ENCODE measurements around the gene MANBA.

Gene MANBA

GRCh38 chr4:102592256-102592655 is 168.5 kb downstream of the MANBA start:
- no peak for DNase-seq (ENCODE audit: low read depth)

DNA sequence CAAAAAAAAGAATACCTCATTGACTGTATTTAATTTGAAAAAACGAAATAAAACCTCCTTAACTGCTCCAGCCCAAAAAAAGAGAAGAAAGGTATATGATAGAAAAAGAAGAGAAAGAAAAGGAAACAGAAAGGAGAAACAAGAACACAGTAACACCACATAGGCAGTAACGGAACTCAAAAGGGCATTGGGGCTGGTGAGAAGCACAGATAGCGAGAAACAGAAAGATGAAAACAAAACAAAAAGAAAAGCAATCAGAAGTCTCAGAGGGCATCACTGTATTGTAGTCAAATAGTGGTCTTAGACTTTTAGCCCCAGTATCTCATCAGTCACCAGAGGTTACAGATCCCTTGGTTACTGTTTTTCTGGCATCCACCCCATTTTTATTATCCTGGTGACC is 171.0 kb downstream of the MANBA start:
- no peak for DNase-seq (ENCODE audit: low read depth)

- no peak for DNase-seq (ENCODE audit: low read depth)
Measured at GRCh38 chr4:102586644-102587021, 174.1 kb downstream of the MANBA start.

- no peak for DNase-seq (ENCODE audit: low read depth)
Measured at GRCh38 chr4:102586002-102586643, 174.6 kb downstream of the MANBA start.

GRCh38 chr4:102585329-102585728 is 175.4 kb downstream of the MANBA start:
- no peak for DNase-seq (ENCODE audit: low read depth)

- no peak for DNase-seq (ENCODE audit: low read depth)
Measured at GRCh38 chr4:102584091-102584490, 176.7 kb downstream of the MANBA start.

Measured in EH (cell line).